HepG2 (cell line): ENCODE data around the gene SCML1. TPM values are rescaled to one million over a fixed set of nuclear protein-coding genes. Genes with fewer than 3 reads are reported as not detected.

Experiments used
- AHDC1 ChIP-seq: sonication (generic); formaldehyde crosslinking; IDR thresholded peaks from 2 replicates; pipeline ENCODE4 v1.5.1; 2020; ENCODE audit warnings: mild to moderate bottlenecking, missing genetic modification reagents, borderline replicate concordance
- NCOA2 ChIP-seq: sonication (generic); formaldehyde crosslinking; IDR thresholded peaks from 2 replicates; pipeline ENCODE4 v1.8.0; 2022; ENCODE audit warnings: inconsistent platforms
- NR2F6 ChIP-seq, 2 experiments: IDR thresholded peaks; 2 replicates each; pipeline ENCODE4 v1.6.1; 2016; ENCODE audit warnings: antibody characterized with exemption in 1 of 2, mild to moderate bottlenecking in 1 of 2
- SP2 ChIP-seq: sonication (generic); formaldehyde crosslinking; IDR thresholded peaks from 2 replicates; pipeline ENCODE4 v1.5.1; 2020; ENCODE audit warnings: mild to moderate bottlenecking, missing genetic modification reagents
- ZBTB34 ChIP-seq: sonication (generic); formaldehyde crosslinking; IDR thresholded peaks from 2 replicates; pipeline ENCODE4 v1.8.0; 2022; ENCODE audit warnings: mild to moderate bottlenecking, missing genetic modification reagents
- polyA plus RNA-seq, 8 experiments: library from polyadenylated mRNA; depleted of rRNA in 3 of 8; stranded (reverse) in 7 of 8; unstranded in 1 of 8; fragments of >200 nt; fragmentation: Illumina TruSeq in 4 of 8; extraction: Trizol in 4 of 8; gene quantifications; 2 replicates each; pipeline versions ENCODE4 v1.2.1 to v1.2.3, GENCODE V29; 2011 to 2016; ENCODE audit warnings: low read depth in 4 of 8, missing spikeins in 1 of 8, mixed read lengths in 1 of 8; ENCODE audit not compliant: insufficient read depth in 1 of 8
- total RNA-seq, 5 experiments: library from RNA; depleted of rRNA; stranded (reverse); fragments of >200 nt; fragmentation: Illumina TruSeq; extraction: Trizol; gene quantifications; 2 replicates each; pipeline ENCODE4 v1.2.3, GENCODE V29; 2016; ENCODE audit warnings: low read depth in 1 of 5

The SCML1 gene
- total and polyA plus RNA-seq, 2 of the 13 experiments (the other 11 are each of a cell fraction or from before 2014, with no cell fraction given) = 24.2 to 129 TPM

GRCh38 chrX:17744896-17745523 lies 7.7 kb downstream of the SCML1 start (continued):
- peak; percentile 21; the same call in 1 of the 2 replicates for TF ChIP-seq AHDC1 (CRISPR knock-in tag)
- no peak for TF ChIP-seq SP2 (CRISPR knock-in tag)
- peak; percentile 57 for TF ChIP-seq NCOA2 (CRISPR knock-in tag)
- 0 out of 2 replicates have a peak, but pooled peaks have one; percentile 21 for TF ChIP-seq NR2F6 (IDR thresholded peaks at IDR 0.05)
- peak; percentile 38; the same call in 1 of the 2 replicates for TF ChIP-seq NR2F6 (CRISPR knock-in tag; IDR thresholded peaks at IDR 0.05)
- no peak for TF ChIP-seq ZBTB34 (CRISPR knock-in tag)
